ENCODE results near the gene DYNC1LI1.

DYNC1LI1 gene

GRCh38 chr3:32493437-32494414, 76.9 kb downstream of the DYNC1LI1 start:
- DNase-seq (ENCODE audit: low read depth in 1 of 2, low spot score in 1 of 2) = no peak

GRCh38 chr3:32492684-32493436, 77.8 kb downstream of the DYNC1LI1 start:
- DNase-seq (ENCODE audit: low read depth in 1 of 2, low spot score in 1 of 2) = no peak

GRCh38 chr3:32488474-32489008, 82.1 kb downstream of the DYNC1LI1 start:
- no peak for DNase-seq (ENCODE audit: low read depth in 1 of 2, low spot score in 1 of 2)

GRCh38 chr3:32487781-32488473, 82.7 kb downstream of the DYNC1LI1 start:
- no peak for DNase-seq (ENCODE audit: low read depth in 1 of 2, low spot score in 1 of 2)

- no peak for DNase-seq (ENCODE audit: low read depth in 1 of 2, low spot score in 1 of 2)
Observed at GRCh38 chr3:32484436-32484835, 86.2 kb downstream of the DYNC1LI1 start.

- DNase-seq (ENCODE audit: low read depth in 1 of 2, low spot score in 1 of 2) = no peak
Observed at GRCh38 chr3:32483772-32484171, 86.9 kb downstream of the DYNC1LI1 start.

GRCh38 chr3:32482693-32483092, 88.0 kb downstream of the DYNC1LI1 start:
- no peak for DNase-seq (ENCODE audit: low read depth in 1 of 2, low spot score in 1 of 2)

GRCh38 chr3:32481791-32482631, 88.6 kb downstream of the DYNC1LI1 start:
- DNase-seq (ENCODE audit: low read depth in 1 of 2, low spot score in 1 of 2) = no peak

GRCh38 chr3:32480604-32481003, 90.1 kb downstream of the DYNC1LI1 start:
- DNase-seq (ENCODE audit: low read depth in 1 of 2, low spot score in 1 of 2) = no peak

All from activated CD4-positive, alpha-beta T cell treated with anti-CD3 and anti-CD28 coated beads, Interleukin-2, amount 50 U/mL, for 24 hours (primary cell).